Stimulated activated CD8-positive, alpha-beta memory T cell treated with anti-CD3 and anti-CD28 coated beads, Interleukin-12 subunit alpha, Interleukin-12 subunit beta, amount 100 ng/mL, for 4 hours (primary cell): Measurements from ENCODE around the gene PML.

Source experiments
- DNase-seq: peaks from one replicate; pipeline ENCODE4 v3.0.0-alpha.2; 2020; ENCODE audit warnings: low read depth

The PML gene

GRCh38 chr15:73985101-73985873 is 9.2 kb upstream of the PML start:
- no peak for DNase-seq

DNA sequence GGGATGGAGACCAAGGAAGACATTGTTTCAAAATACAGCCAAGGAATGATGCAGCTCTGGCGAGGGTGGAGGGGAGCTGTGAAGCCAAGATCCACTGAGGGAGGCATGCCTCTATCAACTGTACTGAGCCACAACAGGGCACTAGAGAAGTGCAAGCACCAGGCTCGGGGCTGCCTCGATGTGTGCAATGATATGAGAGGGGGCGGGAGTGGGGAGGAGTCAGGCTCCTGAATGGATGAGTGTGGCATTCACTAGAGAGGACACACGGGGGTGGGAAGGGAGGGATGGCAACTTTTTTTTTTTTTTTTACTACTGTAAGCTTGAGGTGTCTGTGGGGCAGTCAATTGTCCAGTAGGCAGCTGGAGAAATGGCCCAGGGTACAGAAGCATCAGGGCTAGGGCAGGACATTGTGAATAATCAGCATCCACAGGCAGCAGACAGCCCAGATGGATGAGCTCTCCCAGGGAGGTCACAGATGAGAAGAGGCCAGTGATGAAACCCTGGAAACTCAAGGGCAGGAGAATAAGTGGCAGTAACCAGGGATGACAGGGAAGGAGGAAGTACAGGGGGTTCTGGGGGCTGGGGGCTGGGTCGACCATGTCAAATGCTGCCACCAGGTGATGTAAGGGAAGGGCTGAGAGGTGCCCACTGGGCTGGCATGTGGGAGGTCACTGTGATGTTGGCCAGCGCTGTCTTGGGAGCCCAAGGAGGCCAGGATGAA is 8.3 kb upstream of the PML start:
- no peak for DNase-seq

GRCh38 chr15:73986776-73987056 is 7.8 kb upstream of the PML start:
- DNase-seq: no peak

DNA sequence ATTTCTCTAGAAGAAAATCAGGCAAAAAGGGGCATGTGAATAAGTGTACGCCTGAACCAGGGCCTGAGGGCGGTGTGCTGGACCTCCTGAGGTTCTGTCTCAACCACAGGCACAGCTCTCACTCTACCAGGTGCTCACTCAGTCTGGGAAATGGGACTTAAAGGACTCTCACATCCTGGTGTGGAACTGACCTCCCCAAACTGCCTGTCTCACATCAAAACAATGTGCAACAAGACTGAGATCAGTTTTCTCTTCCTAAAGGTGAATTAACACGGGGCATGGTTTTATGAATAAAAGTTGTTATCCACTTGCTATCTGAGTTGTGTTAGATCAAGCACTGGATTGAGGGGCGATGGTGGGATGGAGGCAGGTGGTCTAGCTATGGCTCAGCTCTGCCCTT is 7.3 kb upstream of the PML start:
- DNase-seq: no peak

GRCh38 chr15:73987681-73988444 is 6.7 kb upstream of the PML start:
- no peak for DNase-seq

DNA sequence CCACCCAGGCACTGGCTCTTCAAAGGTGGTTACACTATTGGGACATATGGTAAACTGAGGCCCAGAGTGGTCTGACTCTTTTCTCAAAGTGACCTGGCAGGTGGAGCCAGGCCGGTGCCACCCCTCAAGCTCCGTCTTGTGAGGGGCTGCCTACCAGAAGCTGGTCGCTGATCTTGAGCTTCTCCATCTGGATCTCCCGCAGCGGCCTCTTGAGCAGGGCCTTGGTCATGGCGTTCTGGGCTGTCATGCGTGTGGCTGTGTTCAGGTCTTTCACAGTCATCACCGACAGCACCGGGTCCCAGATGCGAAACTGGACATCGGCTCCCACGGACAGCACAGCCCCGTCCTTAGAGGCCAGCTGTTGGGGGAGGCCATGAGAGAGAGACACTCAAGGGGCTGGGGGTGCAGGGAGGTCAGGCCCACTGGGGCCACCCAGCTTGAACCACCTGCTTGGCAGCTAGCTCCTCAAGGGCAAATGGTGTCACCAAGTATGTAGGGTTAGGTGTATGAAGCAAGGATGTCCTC is 6.0 kb upstream of the PML start:
- no peak for DNase-seq

GRCh38 chr15:73989001-73989798 is 5.3 kb upstream of the PML start:
- no peak for DNase-seq

- no peak for DNase-seq
These were observed 4.1 kb upstream of the PML start for GRCh38 chr15:73990250-73991005.

- no peak for DNase-seq
These were observed 3.3 kb upstream of the PML start for GRCh38 chr15:73991260-73991659.

DNA sequence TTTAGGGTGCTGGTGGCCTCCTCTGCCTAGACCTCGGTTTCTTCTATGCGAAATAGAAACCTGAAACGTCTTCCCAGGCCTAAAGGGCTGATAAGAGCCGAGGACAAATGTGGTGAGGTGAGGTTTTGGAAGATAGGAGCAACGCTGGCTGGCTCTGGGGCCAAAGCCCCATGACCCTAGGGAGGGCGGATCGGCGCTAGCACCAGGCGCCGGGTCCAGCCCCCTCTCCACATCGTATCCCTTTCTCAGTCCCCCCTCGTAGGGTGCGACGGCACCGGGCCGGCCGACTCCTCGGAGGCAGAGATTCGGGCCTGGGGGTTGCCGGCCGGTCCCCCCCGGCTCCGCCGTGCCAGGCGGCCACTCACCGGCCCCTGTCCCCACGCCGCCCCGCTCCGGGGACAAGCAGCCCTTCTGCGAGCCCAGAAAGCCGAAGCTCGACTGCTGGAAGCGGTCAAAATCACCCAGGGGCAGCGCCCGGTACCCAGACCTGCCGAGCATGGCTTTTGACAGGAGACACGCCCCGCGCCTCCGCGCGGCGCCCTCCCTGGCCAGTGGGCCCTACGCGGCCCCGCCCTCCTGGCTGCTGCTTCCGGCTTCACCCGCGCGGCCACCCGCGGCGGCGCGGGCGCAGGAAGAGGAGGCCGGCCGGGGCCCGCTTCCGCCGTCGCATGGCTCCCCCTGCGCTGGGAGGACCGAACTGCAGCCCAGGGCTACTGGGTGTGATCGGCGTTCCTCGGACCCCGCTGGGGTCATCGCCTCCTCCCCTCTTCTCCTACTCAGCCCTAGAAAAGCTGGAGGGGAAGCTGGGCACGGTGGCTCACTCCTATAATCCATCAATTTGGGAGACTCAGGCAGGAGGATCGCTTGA is 2.6 kb upstream of the PML start, which contains the start of gene STOML1:
Gene STOML1, minus strand, starts transcription at position 570 of the 868 bp plus-strand sequence. Its CDS starts 72 bp downstream, at position 498.
- DNase-seq: peak; percentile 92

GRCh38 chr15:73992594-73992898 is 2.0 kb upstream of the PML start:
- no peak for DNase-seq

- DNase-seq: no peak
These were observed 1.1 kb upstream of the PML start for GRCh38 chr15:73993211-73993994.

GRCh38 chr15:73994912-73995622 is 551 bp downstream of the PML start:
- no peak for DNase-seq

GRCh38 chr15:73996267-73996666 is 1.8 kb downstream of the PML start:
- DNase-seq: no peak

DNA sequence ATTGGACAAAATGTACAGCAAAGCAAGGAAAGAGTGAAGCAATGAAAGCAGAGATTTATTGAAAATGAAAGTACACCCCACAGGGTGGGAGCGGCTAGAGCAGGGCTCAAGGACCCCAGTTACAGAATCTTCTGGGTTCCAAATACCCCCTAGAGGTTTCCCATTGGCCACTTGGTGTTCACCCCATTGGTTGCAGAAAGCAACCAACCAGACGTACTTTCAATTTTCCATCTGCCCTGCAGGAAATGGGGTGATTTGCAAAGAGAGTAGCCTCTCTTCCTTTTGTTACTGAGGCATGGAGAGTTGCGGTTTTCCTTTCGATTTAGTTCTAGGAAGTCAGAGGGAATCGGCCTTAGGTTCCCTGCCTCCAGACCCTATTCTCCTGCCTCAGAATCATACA is 2.4 kb downstream of the PML start:
- no peak for DNase-seq

GRCh38 chr15:73997986-73998385 is 3.5 kb downstream of the PML start:
- no peak for DNase-seq

DNA sequence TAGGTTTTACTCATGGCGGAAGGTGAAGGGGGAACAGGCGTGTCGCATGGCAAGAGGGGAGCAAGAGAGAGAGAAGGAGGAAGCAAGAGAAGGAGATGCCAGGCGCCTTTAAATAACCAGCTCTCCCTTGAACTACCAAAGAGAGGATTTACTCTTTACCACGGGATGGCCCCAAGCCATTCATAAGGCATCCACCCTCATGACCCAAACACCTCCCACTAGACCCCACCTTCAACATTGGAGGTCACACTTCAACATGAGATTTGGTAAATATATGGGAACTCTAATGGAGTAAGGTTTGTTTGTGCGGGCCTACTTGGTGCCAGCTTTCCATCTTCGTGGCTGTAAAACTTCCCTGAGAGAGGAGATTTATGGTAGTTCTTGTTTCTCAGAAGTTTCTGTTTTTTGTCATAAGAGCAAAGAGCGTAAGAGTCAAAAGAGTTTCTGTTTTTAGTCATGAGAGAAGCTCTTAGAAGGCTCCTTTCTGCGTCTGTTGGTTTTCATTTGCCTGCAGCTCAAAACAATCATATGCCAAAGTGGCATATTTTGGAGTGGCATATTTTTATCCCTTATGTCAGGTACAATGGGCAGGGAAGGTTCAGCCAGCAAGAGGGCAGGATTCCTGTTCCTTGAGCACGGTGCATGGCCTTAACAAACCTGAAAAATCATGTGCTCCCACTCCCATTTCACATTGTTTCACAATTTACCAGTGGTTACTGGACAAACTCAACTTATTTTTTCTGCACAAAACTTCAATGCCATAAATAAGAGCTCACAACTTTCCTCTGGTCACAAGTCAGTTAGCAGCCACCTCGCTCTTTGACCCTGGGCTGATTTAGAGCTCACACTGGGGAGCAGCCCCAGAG is 12.5 kb downstream of the PML start:
- DNase-seq: no peak

DNA sequence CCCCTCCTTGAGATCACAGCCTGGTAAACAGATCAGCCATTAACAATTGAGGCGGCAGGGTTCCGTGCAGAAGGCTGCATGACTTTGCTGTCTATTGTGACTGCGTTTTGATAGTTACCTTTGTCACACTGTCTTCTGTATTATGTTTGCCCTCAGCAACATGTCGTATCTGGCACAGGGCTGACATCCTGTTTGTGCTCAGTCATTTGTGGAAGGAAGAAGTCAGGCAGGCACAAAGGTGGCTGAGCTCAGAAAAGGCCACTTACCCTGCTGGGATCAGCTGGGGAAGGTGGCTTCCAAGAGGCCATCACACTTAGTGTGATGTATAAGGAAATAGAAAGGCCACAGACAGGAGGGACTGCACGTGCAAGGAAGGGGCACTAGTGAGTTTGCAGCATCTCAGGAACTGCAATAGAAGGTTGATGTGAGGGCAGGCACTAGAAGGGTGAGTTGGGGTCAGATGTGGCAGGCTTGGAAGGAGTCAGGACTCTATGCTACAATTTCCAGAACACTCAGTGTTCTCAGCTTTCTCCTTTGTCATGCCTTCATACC is 13.4 kb downstream of the PML start:
- DNase-seq: no peak
